H1 (cell line): ENCODE data around the gene MAMSTR. TPM values are rescaled to one million over a fixed set of nuclear protein-coding genes. Genes with fewer than 3 reads are reported as not detected.

Source experiments
- ASH2L ChIP-seq: fragments of 200-600, 300-600 bp; sonication (generic); IDR thresholded peaks from one replicate; pipeline ENCODE4 v1.7.1; 2017; ENCODE audit warnings: low read length
- CREB1 ChIP-seq: IDR thresholded peaks from 2 replicates; pipeline ENCODE4 v1.6.1; 2012; ENCODE audit warnings: inconsistent platforms
- CTBP2 ChIP-seq: IDR thresholded peaks from 2 replicates; pipeline ENCODE4 v1.7.0; 2011; ENCODE audit warnings: borderline replicate concordance, mild to moderate bottlenecking, moderate library complexity, mixed read lengths, low read length; ENCODE audit not compliant: insufficient read depth, insufficient read length
- EZH2 ChIP-seq: fragments of 200-600 bp; sonication (generic); IDR thresholded peaks from 2 replicates; pipeline ENCODE4 v1.7.1; 2012; ENCODE audit warnings: low read depth, mild to moderate bottlenecking, moderate library complexity, low read length, inconsistent platforms; ENCODE audit not compliant: severe bottlenecking
- PHF8 ChIP-seq: fragments of 200-600 bp; sonication (generic); conservative IDR thresholded peaks from 2 replicates; pipeline ENCODE4 v1.7.1; 2012; ENCODE audit warnings: low read depth, mild to moderate bottlenecking, inconsistent platforms, low read length, moderate library complexity
- SIN3A ChIP-seq, 2 experiments: IDR thresholded peaks in 1 of 2; conservative IDR thresholded peaks in 1 of 2; 2 replicates each; pipeline ENCODE4 v1.6.1; 2011 to 2012; ENCODE audit warnings: low read length in 2 of 2, improper control_type of control experiment in 1 of 2, low read depth in 1 of 2, mild to moderate bottlenecking in 1 of 2
- SUZ12 ChIP-seq: fragments of 200-600 bp; sonication (generic); IDR thresholded peaks from 2 replicates; pipeline ENCODE4 v1.6.1; 2012; ENCODE audit warnings: mild to moderate bottlenecking, inconsistent platforms, low read length, moderate library complexity, mixed read lengths
- TEAD4 ChIP-seq: IDR thresholded peaks from 2 replicates; pipeline ENCODE4 v1.6.1; 2012; ENCODE audit warnings: low read depth, low read length, inconsistent platforms, mixed read lengths
- polyA plus RNA-seq, 7 experiments: library from polyadenylated mRNA; depleted of rRNA in 3 of 7; stranded (reverse) in 5 of 7; unstranded in 2 of 7; fragments of >200 nt in 5 of 7; fragments of 200-250 nt in 2 of 7; gene quantifications; 1 replicate in 5 of 7; 2 replicates in 1 of 7; 4 replicates in 1 of 7; pipeline versions ENCODE4 v1.2.1 to v1.2.3, GENCODE V29; 2011 to 2013; ENCODE audit warnings: missing spikeins in 2 of 7, mixed read lengths in 2 of 7
- total RNA-seq: library from RNA; stranded (reverse); fragmentation: NEBNext Ultra II Directional; extraction: Animal tissue kit (Norgen Biotek cat#: 25700); gene quantifications from 2 replicates; pipeline ENCODE4 v1.2.1, GENCODE V29; 2021
- TF ChIP-seq, protein P1 (sequence below): IDR thresholded peaks from 2 replicates; pipeline ENCODE4 v1.6.1; 2012; ENCODE audit warnings: inconsistent platforms

MAMSTR gene
- total and polyA plus RNA-seq, 2 of the 8 experiments (the other 6 are each of a cell fraction or from before 2014, with no cell fraction given), result 2.0 to 2.3 TPM

- peak in 1 of 2 experiments; percentile 34; a peak in 1 of 4 replicates for TF ChIP-seq SIN3A (conservative IDR thresholded peaks at IDR 0.05 in 1 of 2, IDR thresholded peaks at IDR 0.05 in 1 of 2; ENCODE audit: low read depth in 1 of 2, low read length in 2 of 2)
- no peak for TF ChIP-seq EZH2
- no peak for TF ChIP-seq CREB1
- TF ChIP-seq CTBP2, result peak; percentile 95
- TF ChIP-seq, protein P1, sequence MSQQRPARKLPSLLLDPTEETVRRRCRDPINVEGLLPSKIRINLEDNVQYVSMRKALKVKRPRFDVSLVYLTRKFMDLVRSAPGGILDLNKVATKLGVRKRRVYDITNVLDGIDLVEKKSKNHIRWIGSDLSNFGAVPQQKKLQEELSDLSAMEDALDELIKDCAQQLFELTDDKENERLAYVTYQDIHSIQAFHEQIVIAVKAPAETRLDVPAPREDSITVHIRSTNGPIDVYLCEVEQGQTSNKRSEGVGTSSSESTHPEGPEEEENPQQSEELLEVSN, result peak; percentile 19; the same call in 1 of the 2 replicates
- TF ChIP-seq ASH2L, result peak; percentile 92
- TF ChIP-seq TEAD4, result no peak
- TF ChIP-seq SUZ12, result peak; percentile 40; the same call in 1 of the 2 replicates
- 0 out of 2 replicates have a peak, but pooled peaks have one; percentile 31 for TF ChIP-seq PHF8
Measured at GRCh38 chr19:48696353-48697010, 23.0 kb downstream of the MAMSTR start (continued).
